Aorta (tissue), 5 donors: Measurements from ENCODE around the gene UTP14C. TPM values are rescaled to one million over a fixed set of nuclear protein-coding genes. Genes with fewer than 3 reads are reported as not detected.

ENCODE experiments used
- ATAC-seq: fragments of 200-7000 bp; cut with Tn5 transposase; one replicate; pipeline ENCODE4 v1.9.1; 2022; ENCODE audit warnings: moderate library complexity; ENCODE audit not compliant: low FRiP score
- DNase-seq, 2 donors: peaks; one replicate each; pipeline ENCODE4 v3.0.0-alpha.2; 2020
- H3K27ac ChIP-seq, 2 donors: one replicate each; pipeline ENCODE4 v1.5.1; 2013; ENCODE audit warnings: low read length in 2 of 2, mild to moderate bottlenecking in 2 of 2, moderate library complexity in 2 of 2, control low read depth in 1 of 2, inconsistent platforms in 1 of 2, low read depth in 1 of 2
- H3K27me3 ChIP-seq, 2 donors: one replicate each; pipeline ENCODE4 v1.6.1; 2013; ENCODE audit warnings: control low read depth in 1 of 2, low read length in 1 of 2, mild to moderate bottlenecking in 1 of 2, moderate library complexity in 1 of 2; ENCODE audit not compliant: insufficient read depth in 2 of 2, control insufficient read depth in 1 of 2
- H3K36me3 ChIP-seq, 2 donors: one replicate each; pipeline ENCODE4 v1.6.1; 2013; ENCODE audit warnings: control low read depth in 1 of 2, low read length in 1 of 2, mild to moderate bottlenecking in 1 of 2; ENCODE audit not compliant: insufficient read depth in 2 of 2, control insufficient read depth in 1 of 2
- H3K4me1 ChIP-seq, 2 donors: one replicate each; pipeline ENCODE4 v1.6.1; 2013; ENCODE audit warnings: low read length in 2 of 2, control low read depth in 1 of 2, mild to moderate bottlenecking in 1 of 2, moderate library complexity in 1 of 2; ENCODE audit not compliant: insufficient read depth in 2 of 2, control insufficient read depth in 1 of 2
- H3K4me3 ChIP-seq, 2 donors: one replicate each; pipeline ENCODE4 v1.5.1; 2013; ENCODE audit warnings: low read length in 2 of 2, control low read depth in 1 of 2, mild to moderate bottlenecking in 1 of 2
- H3K9me3 ChIP-seq: one replicate; pipeline ENCODE4 v1.6.1; 2013; ENCODE audit warnings: mild to moderate bottlenecking, low read length; ENCODE audit not compliant: control insufficient read depth
- WGBS, 2 donors: extraction: QIAGEN DNeasy Blood & Tissue Kit; methylation state at CpG; one replicate each; pipeline ENCODE4 v1.1.7; 2013; 5-methylcytosine and 5-hydroxymethylcytosine counted together
- intact Hi-C, 2 donors: fragments of 100-400 bp; cut with DNase I; formaldehyde crosslinking; loops; one replicate each; pipeline versions ENCODE4 v1.14.2 to v1.15.0; 2022
- polyA plus RNA-seq, 2 donors: library from polyadenylated mRNA; stranded (reverse); fragments of 200-250 nt; gene quantifications; one replicate each; pipeline ENCODE4 v1.2.3, GENCODE V29; 2013
- total RNA-seq, 2 donors: library from RNA; stranded (reverse); fragmentation: NEBNext Ultra II Directional; extraction: Animal tissue kit (Norgen Biotek cat#: 25700); gene quantifications; one replicate each; pipeline ENCODE4 v1.2.1, GENCODE V29; 2021
- donor health status: healthy with polysubstance abuse.
- donor health status: Bipolar disorder and iron deficiency.
- donor health status: DM: no; HTN: no; CAD: no.
- donor health status: DM: no; HTN: no; CAD: no.
- donor health status: DM: yes; HTN: yes; CAD: no.

Gene UTP14C
- total and polyA plus RNA-seq, 4 donors = 4.4 to 18.0 (median 11.3) TPM

- Histone ChIP-seq H3K27ac (no peak overlapping the region), H3K36me3 (no peaks in the 10 kb centered on the region), H3K4me3 (no peak overlapping the region), H3K9me3 (no peaks in the 10 kb centered on the region), H3K27me3 (no peaks in the 10 kb centered on the region), H3K4me1 (peaks cover 0 to 4% of the 10 kb centered on the region in 2 donors)
- DNase-seq = no peak
- WGBS, 2 donors = 76 to 77% methylated on average over 1 of the region's 1 CpG
- intact Hi-C loops = loop anchor here (2.0 to 5.0 kb wide), 2 partner anchors 127 to 129 kb away; partner anchors contain the start of gene NEK5 (in 2 of the 2)
- no peak for ATAC-seq
Measured at GRCh38 chr13:51999921-52000320, 24.6 kb upstream of the UTP14C start.

- ATAC-seq = peak; percentile 54
- intact Hi-C loops = loop anchor here in 1 of 2 donors (5.0 kb wide), 1 partner anchor 126 kb away; the partner anchor contains the start of gene NEK5
Measured at GRCh38 chr13:52001120-52001731, 23.3 kb upstream of the UTP14C start.

GRCh38 chr13:52002361-52002760, 22.1 kb upstream of the UTP14C start:
- no peaks in the 10 kb centered on the region for H3K27me3 ChIP-seq
- 83 to 86% methylated on average over 3 to 4 of the region's 4 CpGs for WGBS, 2 donors
- no peaks in the 10 kb centered on the region for H3K4me1 ChIP-seq
- ATAC-seq (no peak), DNase-seq (no peak)
- intact Hi-C loops = loop anchor here in 1 of 2 donors (5.0 kb wide), 1 partner anchor 125 kb away; the partner anchor contains the start of gene NEK5
- H3K4me3 ChIP-seq = no peak overlapping the region
- no peaks in the 10 kb centered on the region for H3K9me3 ChIP-seq
- no peaks in the 10 kb centered on the region for H3K36me3 ChIP-seq
- H3K27ac ChIP-seq = no peak overlapping the region

More at GRCh38 chr13:52001120-52001731, 23.3 kb upstream of the UTP14C start:
- WGBS, 2 donors = 55 to 56% methylated on average over 3 of the region's 3 CpGs
- Histone ChIP-seq H3K36me3 (no peaks in the 10 kb centered on the region), H3K4me1 (no peaks in the 10 kb centered on the region), H3K4me3 (no peak overlapping the region), H3K9me3 (no peaks in the 10 kb centered on the region), H3K27me3 (no peaks in the 10 kb centered on the region), H3K27ac (no peak overlapping the region)
- no peak for DNase-seq

- Histone ChIP-seq H3K27me3 (no peaks in the 10 kb centered on the region), H3K36me3 (no peaks in the 10 kb centered on the region), H3K27ac (no peak overlapping the region), H3K4me1 (no peaks in the 10 kb centered on the region), H3K4me3 (no peak overlapping the region), H3K9me3 (no peaks in the 10 kb centered on the region)
- ATAC-seq (no peak), DNase-seq (no peak)
- 92 to 97% methylated on average over 4 of the region's 4 CpGs for WGBS, 2 donors
- intact Hi-C loops = loop anchor here in 1 of 2 donors (5.0 kb wide), 1 partner anchor 124 kb away; the partner anchor contains the start of gene NEK5
Measured at GRCh38 chr13:52003541-52003940, 20.9 kb upstream of the UTP14C start.

GRCh38 chr13:52004511-52005170, 19.9 kb upstream of the UTP14C start:
- H3K4me1 ChIP-seq = no peaks in the 10 kb centered on the region
- no peak for ATAC-seq
- H3K27ac ChIP-seq = no peak overlapping the region
- no peaks in the 10 kb centered on the region for H3K27me3 ChIP-seq
- no peaks in the 10 kb centered on the region for H3K36me3 ChIP-seq
- 84 to 90% methylated on average over 7 of the region's 7 CpGs for WGBS, 2 donors
- no peak overlapping the region for H3K4me3 ChIP-seq
- intact Hi-C loops = loop anchor here in 1 of 2 donors (5.0 kb wide), 2 partner anchors 123 to 547 kb away; partner anchors contain the start of gene NEK5
- H3K9me3 ChIP-seq = no peaks in the 10 kb centered on the region
- no peak for DNase-seq

GRCh38 chr13:52005841-52006522, 18.5 kb upstream of the UTP14C start:
- no peak overlapping the region for H3K4me3 ChIP-seq
- H3K36me3 ChIP-seq = no peaks in the 10 kb centered on the region
- ATAC-seq (no peak), DNase-seq (no peak)
- intact Hi-C loops = loop anchor here in 1 of 2 donors (5.0 kb wide), 1 partner anchor 549 kb away; no protein-coding TSS in a partner anchor
- no peaks in the 10 kb centered on the region for H3K9me3 ChIP-seq
- no peaks in the 10 kb centered on the region for H3K4me1 ChIP-seq
- 92 to 93% methylated on average over 13 of the region's 13 CpGs for WGBS, 2 donors
- no peaks in the 10 kb centered on the region for H3K27me3 ChIP-seq
- no peak overlapping the region for H3K27ac ChIP-seq

- Histone ChIP-seq H3K4me3 (no peak overlapping the region), H3K36me3 (no peaks in the 10 kb centered on the region), H3K4me1 (no peaks in the 10 kb centered on the region), H3K27me3 (no peaks in the 10 kb centered on the region), H3K27ac (no peak overlapping the region), H3K9me3 (no peaks in the 10 kb centered on the region)
- ATAC-seq = no peak
- WGBS, 2 donors = 85% methylated on average over 8 of the region's 8 CpGs
- intact Hi-C loops = loop anchor here in 1 of 2 donors (5.0 kb wide), 1 partner anchor 549 kb away; no protein-coding TSS in a partner anchor
- DNase-seq = no peak
Measured at GRCh38 chr13:52006523-52007245, 17.8 kb upstream of the UTP14C start.

GRCh38 chr13:52009946-52010345, 14.5 kb upstream of the UTP14C start:
- no peaks in the 10 kb centered on the region for H3K4me1 ChIP-seq
- no peaks in the 10 kb centered on the region for H3K36me3 ChIP-seq
- WGBS, 2 donors = 71 to 74% methylated on average over 6 of the region's 6 CpGs
- no peak overlapping the region for H3K27ac ChIP-seq
- H3K27me3 ChIP-seq = no peaks in the 10 kb centered on the region
- intact Hi-C loops = loop anchor here (5.0 to 10.0 kb wide), 3 partner anchors 195 to 553 kb away; partner anchors contain the start of genes CKAP2 (in 1 of the 2) and VPS36 (in 1 of the 2)
- H3K4me3 ChIP-seq = no peak overlapping the region
- ATAC-seq (no peak), DNase-seq (no peak)
- H3K9me3 ChIP-seq = no peaks in the 10 kb centered on the region
